ENCODE data around the gene MYO5B.
"Not testable (repeated sequence)": the region's sequence is repeated elsewhere in the genome, so short reads cannot be mapped to it uniquely, and the experiment has no call there.

MYO5B gene

GRCh38 chr18:50096766-50097435, 98.0 kb downstream of the MYO5B start:
- no peak for DNase-seq

GRCh38 chr18:50094786-50095185, 100.2 kb downstream of the MYO5B start:
- DNase-seq = not testable (repeated sequence)

GRCh38 chr18:50094221-50094773, 100.7 kb downstream of the MYO5B start:
- DNase-seq = no peak

GRCh38 chr18:50093366-50094064, 101.4 kb downstream of the MYO5B start:
- DNase-seq = no peak

GRCh38 chr18:50092245-50092805, 102.6 kb downstream of the MYO5B start:
- DNase-seq = no peak

GRCh38 chr18:50091509-50092244, 103.3 kb downstream of the MYO5B start:
- no peak for DNase-seq

GRCh38 chr18:50090370-50091312, 104.3 kb downstream of the MYO5B start:
- no peak for DNase-seq

GRCh38 chr18:50089702-50090101, 105.2 kb downstream of the MYO5B start:
- DNase-seq = no peak

GRCh38 chr18:50083708-50084107, 111.2 kb downstream of the MYO5B start:
- no peak for DNase-seq

GRCh38 chr18:50080932-50081560, 113.9 kb downstream of the MYO5B start:
- DNase-seq = no peak

- DNase-seq = no peak
These were observed 114.6 kb downstream of the MYO5B start for GRCh38 chr18:50080316-50080715.

GRCh38 chr18:50079571-50080295, 115.2 kb downstream of the MYO5B start:
- DNase-seq = no peak

- DNase-seq = no peak
These were observed 118.7 kb downstream of the MYO5B start for GRCh38 chr18:50076277-50076676.

GRCh38 chr18:50075772-50076171, 119.2 kb downstream of the MYO5B start:
- no peak for DNase-seq

GRCh38 chr18:50074404-50074803, 120.5 kb downstream of the MYO5B start:
- no peak for DNase-seq

GRCh38 chr18:50073319-50073718, 121.6 kb downstream of the MYO5B start:
- DNase-seq = no peak

- no peak for DNase-seq
These were observed 122.8 kb downstream of the MYO5B start for GRCh38 chr18:50072146-50072545.

- DNase-seq = no peak
These were observed 123.5 kb downstream of the MYO5B start for GRCh38 chr18:50071397-50071796.

- no peak for DNase-seq
These were observed 125.5 kb downstream of the MYO5B start for GRCh38 chr18:50069422-50069821.

- DNase-seq = no peak
These were observed 129.4 kb downstream of the MYO5B start for GRCh38 chr18:50065527-50065926.

GRCh38 chr18:50065039-50065438, 129.9 kb downstream of the MYO5B start:
- no peak for DNase-seq

All from CD4-positive, alpha-beta T cell treated with Interleukin-1 beta for 1 hour (primary cell).